ES-I3 (cell line): Measurements from ENCODE around the gene CUL7.

Experiments
- H3K36me3 ChIP-seq: 2 replicates; pipeline ENCODE4 v1.6.1; 2013; ENCODE audit warnings: mild to moderate bottlenecking, low read length, control low read depth, moderate library complexity; ENCODE audit not compliant: insufficient read depth
- H3K4me1 ChIP-seq: 2 replicates; pipeline ENCODE4 v1.6.1; 2013; ENCODE audit warnings: mild to moderate bottlenecking, control low read depth, low read length; ENCODE audit not compliant: insufficient read depth
- H3K9ac ChIP-seq: 2 replicates; pipeline ENCODE4 v1.6.1; 2013; ENCODE audit warnings: low read depth, mild to moderate bottlenecking, low read length, moderate library complexity
- H3K9me3 ChIP-seq: 2 replicates; pipeline ENCODE4 v1.6.1; 2013; ENCODE audit warnings: mild to moderate bottlenecking, low read length, moderate library complexity; ENCODE audit not compliant: control insufficient read depth, insufficient read depth

Gene CUL7

GRCh38 chr6:43061861-43062260, 8.2 kb upstream of the CUL7 start:
- H3K9ac ChIP-seq, result no peak overlapping the region
- peaks cover 3% of the 10 kb centered on the region; the same call in 1 of the 2 replicates for H3K4me1 ChIP-seq
- no peaks in the 10 kb centered on the region for H3K9me3 ChIP-seq
- H3K36me3 ChIP-seq, result no peaks in the 10 kb centered on the region

- peaks cover 3% of the 10 kb centered on the region; the same call in 1 of the 2 replicates for H3K4me1 ChIP-seq
- 0 out of 2 replicates have a peak overlapping the region, but pooled peaks have one; percentile 82 for H3K9ac ChIP-seq
- H3K36me3 ChIP-seq, result no peaks in the 10 kb centered on the region
- no peaks in the 10 kb centered on the region for H3K9me3 ChIP-seq
Measured at GRCh38 chr6:43060755-43061633, 7.3 kb upstream of the CUL7 start.

GRCh38 chr6:43060034-43060754, 6.5 kb upstream of the CUL7 start:
- Histone ChIP-seq H3K9ac (peak overlapping the region; percentile 82), H3K36me3 (no peaks in the 10 kb centered on the region), H3K4me1 (peaks cover 3% of the 10 kb centered on the region; the same call in 1 of the 2 replicates), H3K9me3 (no peaks in the 10 kb centered on the region)

GRCh38 chr6:43059168-43060033, 5.8 kb upstream of the CUL7 start, which contains the start of the genes KLC4 and MRPL2:
Gene KLC4, plus strand, starts transcription at chr6:43059631. Its CDS starts 1,705 bp downstream, at chr6:43061336.
Gene MRPL2, minus strand, starts transcription at chr6:43059434. Its CDS starts 53 bp downstream, at chr6:43059381.
- H3K36me3 ChIP-seq, result no peaks in the 10 kb centered on the region
- H3K9me3 ChIP-seq, result no peaks in the 10 kb centered on the region
- H3K4me1 ChIP-seq, result peaks cover 3% of the 10 kb centered on the region; the same call in 1 of the 2 replicates
- peak within 1 kb of the TSS; percentile 82 for H3K9ac ChIP-seq

GRCh38 chr6:43058531-43058930, 4.9 kb upstream of the CUL7 start:
- Histone ChIP-seq H3K36me3 (no peaks in the 10 kb centered on the region), H3K9ac (peak overlapping the region; percentile 82)

GRCh38 chr6:43055966-43056365, 2.3 kb upstream of the CUL7 start:
- H3K9me3 ChIP-seq, result no peaks in the 10 kb centered on the region
- no peak overlapping the region for H3K9ac ChIP-seq
- no peaks in the 10 kb centered on the region for H3K36me3 ChIP-seq
- peaks cover 8% of the 10 kb centered on the region; the same call in 1 of the 2 replicates for H3K4me1 ChIP-seq

More at GRCh38 chr6:43058531-43058930, 4.9 kb upstream of the CUL7 start:
- Histone ChIP-seq H3K9me3 (no peaks in the 10 kb centered on the region), H3K4me1 (peaks cover 3% of the 10 kb centered on the region; the same call in 1 of the 2 replicates)

- peaks cover 8% of the 10 kb centered on the region; the same call in 1 of the 2 replicates for H3K4me1 ChIP-seq
- no peaks in the 10 kb centered on the region for H3K9me3 ChIP-seq
- peak overlapping the region; percentile 89; the same call in 1 of the 2 replicates for H3K9ac ChIP-seq
- H3K36me3 ChIP-seq, result peaks cover 4% of the 10 kb centered on the region
Measured at GRCh38 chr6:43054206-43054943, 724 bp upstream of the CUL7 start.

GRCh38 chr6:43052842-43053544, 658 bp downstream of the CUL7 start:
- Histone ChIP-seq H3K4me1 (peaks cover 5% of the 10 kb centered on the region; the same call in 1 of the 2 replicates), H3K36me3 (peaks cover 6% of the 10 kb centered on the region), H3K9me3 (no peaks in the 10 kb centered on the region), H3K9ac (peak overlapping the region; percentile 89)

GRCh38 chr6:43052225-43052841, 1.3 kb downstream of the CUL7 start:
- H3K4me1 ChIP-seq, result peaks cover 5% of the 10 kb centered on the region; the same call in 1 of the 2 replicates
- peaks cover 6% of the 10 kb centered on the region for H3K36me3 ChIP-seq
- H3K9ac ChIP-seq, result peak overlapping the region; percentile 89
- no peaks in the 10 kb centered on the region for H3K9me3 ChIP-seq

GRCh38 chr6:43050981-43051380, 2.7 kb downstream of the CUL7 start:
- H3K36me3 ChIP-seq, result peaks cover 6% of the 10 kb centered on the region
- H3K4me1 ChIP-seq, result peaks cover 5% of the 10 kb centered on the region; the same call in 1 of the 2 replicates
- no peaks in the 10 kb centered on the region for H3K9me3 ChIP-seq
- H3K9ac ChIP-seq, result no peak overlapping the region

- H3K36me3 ChIP-seq, result peaks cover 6% of the 10 kb centered on the region
Measured at GRCh38 chr6:43047998-43048397, 5.7 kb downstream of the CUL7 start.

GRCh38 chr6:43045371-43045930, 8.2 kb downstream of the CUL7 start:
- Histone ChIP-seq H3K4me1 (no peaks in the 10 kb centered on the region), H3K9me3 (no peaks in the 10 kb centered on the region), H3K9ac (no peak overlapping the region), H3K36me3 (peaks cover 6% of the 10 kb centered on the region)

More at GRCh38 chr6:43047998-43048397, 5.7 kb downstream of the CUL7 start:
- no peaks in the 10 kb centered on the region for H3K9me3 ChIP-seq
- H3K4me1 ChIP-seq, result peaks cover 5% of the 10 kb centered on the region; the same call in 1 of the 2 replicates
- no peak overlapping the region for H3K9ac ChIP-seq
